NOMO-1 (cell line): ENCODE data around the gene ADAMTS2.

ENCODE experiments used
- DNase-seq, 2 experiments: peaks; one replicate each; lab custom pipeline; 2025; ENCODE audit not compliant: unreplicated experiment in 2 of 2; lab: John Stamatoyannopoulos, UW

ADAMTS2 gene

DNA sequence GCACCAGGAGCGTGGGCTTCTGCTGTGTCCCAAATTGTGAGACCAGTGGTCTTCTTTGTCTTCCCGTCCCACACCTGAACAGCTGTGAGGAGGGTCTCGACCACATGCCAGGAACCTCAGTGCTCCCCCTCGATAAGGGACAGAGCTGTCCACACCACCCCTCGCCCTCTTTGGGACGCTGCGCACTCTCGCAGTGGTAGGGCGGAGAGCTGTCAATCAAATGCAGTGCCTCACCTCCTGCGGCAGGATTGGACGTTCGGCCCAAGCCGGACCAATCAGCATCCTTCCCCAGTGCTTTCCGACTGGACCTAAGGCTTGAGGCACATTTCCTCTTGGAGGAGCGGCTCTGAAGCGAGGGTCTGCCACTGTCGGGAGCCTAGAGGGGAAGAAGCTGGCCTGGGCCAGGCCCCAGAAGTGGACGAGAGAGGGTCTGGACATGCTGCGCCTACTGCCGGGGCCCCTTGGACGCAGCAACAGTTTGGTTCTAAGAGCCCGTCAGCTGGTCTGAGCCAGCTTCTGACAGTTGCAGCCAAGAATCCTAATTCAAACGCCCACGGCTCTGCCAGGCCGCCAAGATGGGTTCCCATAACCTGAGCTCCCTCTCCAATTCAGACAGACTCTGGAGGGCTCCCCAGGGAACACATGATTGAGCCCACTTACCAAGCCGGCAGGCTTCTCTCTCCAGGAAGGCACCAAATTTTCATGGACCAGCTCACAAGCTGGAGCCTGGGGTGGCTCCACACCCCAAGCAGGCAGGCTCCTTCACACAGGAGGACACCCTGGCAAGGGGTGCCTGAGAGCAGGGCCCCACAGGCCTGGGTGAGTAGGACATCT, 28.1 kb upstream of the ADAMTS2 start:
- no peak for DNase-seq

DNA sequence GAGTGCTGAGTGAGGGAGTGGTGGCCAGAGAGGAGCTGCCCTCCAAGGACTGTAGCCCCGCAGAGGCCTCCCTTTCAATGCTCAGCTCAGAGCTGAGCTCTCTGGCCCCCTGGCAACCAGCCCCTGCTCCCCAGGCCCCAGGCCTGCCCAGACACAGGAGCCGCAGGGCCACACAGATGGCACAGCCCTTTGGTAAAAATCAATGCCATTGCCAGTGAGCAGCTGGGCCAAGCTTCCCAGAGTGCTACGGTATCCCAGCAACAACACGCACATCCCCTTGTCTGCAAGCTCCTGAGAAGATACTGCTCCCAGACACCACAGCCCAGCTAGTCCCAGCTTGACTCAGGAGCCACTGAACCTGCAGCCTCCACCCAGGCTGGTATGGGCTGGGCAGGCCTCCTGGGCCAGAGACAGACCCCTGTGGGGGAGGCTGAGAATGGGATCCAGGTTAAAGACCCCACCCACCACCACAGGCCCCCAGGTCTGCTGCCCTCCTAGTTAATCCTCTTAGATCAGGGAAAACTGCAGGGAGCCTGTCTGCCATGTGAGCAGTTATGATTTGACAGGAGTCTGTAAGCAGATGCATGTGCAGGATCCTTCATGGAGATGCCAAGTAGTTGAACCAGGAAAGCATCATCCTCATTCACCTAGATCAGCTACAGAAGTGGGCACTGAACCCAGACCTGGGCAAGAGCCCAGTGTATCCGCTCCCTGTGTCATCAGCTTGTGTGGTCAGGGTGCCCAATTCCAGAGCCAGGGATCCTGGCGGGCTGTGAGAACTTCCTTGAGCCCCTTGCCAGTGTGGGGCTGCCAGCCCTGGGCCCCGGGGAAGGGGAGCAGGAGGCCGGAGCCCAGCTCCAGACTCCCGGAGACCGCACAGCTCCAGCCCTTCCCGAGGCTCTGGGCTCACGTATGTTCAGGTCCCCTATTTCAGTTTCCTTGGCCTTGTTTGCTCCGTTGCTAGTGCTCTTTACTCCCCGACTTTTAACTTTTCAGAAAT, 26.7 kb upstream of the ADAMTS2 start:
- no peak for DNase-seq

DNA sequence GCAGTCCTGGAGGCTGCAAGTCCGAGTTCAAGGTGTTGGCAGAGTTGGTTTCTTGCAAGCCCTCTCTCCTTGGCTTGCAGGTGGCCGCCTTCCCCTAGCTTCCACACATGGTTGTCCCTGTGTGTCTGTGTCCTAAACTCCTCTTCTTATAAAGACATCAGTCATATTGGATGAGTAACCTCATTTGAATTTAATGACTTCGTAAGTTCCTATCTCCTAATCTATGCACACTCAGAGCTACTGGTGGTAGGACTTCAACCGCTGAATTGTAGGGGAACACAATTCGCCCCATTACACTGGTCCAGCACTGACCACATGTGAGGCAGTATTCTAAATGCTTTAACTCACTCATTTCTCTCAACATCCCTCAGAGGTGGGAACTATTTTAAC, 25.9 kb upstream of the ADAMTS2 start:
- DNase-seq: no peak

DNA sequence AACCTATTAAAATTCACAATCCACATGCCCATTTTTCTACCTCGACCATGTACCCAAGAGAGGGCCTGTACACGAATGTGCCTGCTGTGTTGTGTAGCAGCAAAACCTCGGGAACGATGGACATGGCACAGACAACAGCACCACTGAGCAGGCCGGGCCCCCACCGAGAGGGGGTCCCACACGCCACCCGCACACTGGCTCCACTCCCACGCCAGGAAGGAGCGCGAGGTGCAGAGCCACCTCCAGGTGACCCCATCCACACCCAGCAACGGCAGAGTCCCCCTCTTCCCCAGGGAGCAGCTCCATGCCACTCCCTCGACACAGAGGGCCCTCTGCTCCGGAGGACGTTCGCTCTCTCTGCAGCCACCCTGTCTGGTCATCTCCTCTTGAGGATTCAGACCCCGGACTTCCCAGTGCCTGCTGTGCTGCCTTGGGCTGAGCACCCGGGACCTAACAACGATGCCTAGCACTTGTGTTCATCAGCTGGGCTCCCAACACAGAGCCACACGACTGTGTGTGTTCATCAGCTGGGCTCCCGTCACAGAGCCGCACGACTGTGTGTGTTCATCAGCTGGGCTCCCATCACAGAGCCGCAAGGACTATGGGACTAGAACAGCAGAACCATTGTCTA, 25.3 kb upstream of the ADAMTS2 start:
- no peak for DNase-seq

DNA sequence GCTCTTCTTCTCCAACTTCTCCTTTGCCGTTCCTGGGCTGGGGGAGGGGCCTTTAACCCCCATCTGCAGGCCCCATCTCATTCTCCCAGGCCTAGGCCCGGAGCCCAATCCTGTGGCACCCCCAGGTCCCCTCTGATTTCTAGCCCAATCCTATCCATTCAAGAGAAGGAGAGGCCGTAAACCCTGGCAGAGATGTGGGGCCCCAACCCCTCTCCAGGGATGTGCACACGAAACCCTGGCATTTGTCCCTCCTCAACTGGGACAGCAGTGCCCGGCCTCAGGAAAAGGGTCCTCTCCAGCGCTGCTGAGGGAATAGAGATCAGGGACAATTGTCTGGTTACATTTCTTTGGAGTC, 24.2 kb upstream of the ADAMTS2 start:
- no peak for DNase-seq

DNA sequence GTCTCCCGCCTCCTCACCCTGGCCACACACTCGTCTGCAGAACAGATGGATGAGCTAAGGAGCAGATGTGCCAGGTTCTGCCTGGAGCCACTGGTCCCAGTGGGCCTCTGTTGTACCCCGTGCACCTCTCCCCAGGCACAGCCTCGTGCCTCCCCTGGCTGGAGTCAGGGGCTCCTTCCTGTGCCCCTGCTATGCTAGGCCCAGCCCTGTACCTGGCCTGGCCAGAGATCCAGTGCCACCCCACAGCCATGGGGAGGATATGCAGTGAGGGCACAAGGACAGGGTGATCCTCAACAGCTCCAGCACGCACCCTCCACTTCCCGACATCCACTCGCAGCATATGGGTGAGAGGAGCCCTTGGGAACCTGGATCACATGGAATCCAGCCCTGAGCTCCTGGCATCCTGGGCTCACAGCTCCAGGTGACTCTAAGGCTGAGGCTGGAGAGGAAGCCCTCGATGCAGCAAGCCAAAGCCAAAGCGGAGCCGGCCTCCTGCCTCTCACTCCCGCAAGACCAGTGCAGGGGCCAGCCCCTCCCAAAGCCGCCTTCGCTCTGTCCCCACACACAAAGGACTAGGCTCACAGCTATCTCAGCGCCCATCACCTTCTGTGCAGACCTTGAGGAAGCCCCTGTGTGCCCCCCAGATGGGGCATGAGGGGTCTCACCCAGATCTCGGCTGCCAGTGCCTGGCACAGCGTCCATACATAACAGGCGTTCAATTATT, 23.7 kb upstream of the ADAMTS2 start:
- no peak for DNase-seq

DNA sequence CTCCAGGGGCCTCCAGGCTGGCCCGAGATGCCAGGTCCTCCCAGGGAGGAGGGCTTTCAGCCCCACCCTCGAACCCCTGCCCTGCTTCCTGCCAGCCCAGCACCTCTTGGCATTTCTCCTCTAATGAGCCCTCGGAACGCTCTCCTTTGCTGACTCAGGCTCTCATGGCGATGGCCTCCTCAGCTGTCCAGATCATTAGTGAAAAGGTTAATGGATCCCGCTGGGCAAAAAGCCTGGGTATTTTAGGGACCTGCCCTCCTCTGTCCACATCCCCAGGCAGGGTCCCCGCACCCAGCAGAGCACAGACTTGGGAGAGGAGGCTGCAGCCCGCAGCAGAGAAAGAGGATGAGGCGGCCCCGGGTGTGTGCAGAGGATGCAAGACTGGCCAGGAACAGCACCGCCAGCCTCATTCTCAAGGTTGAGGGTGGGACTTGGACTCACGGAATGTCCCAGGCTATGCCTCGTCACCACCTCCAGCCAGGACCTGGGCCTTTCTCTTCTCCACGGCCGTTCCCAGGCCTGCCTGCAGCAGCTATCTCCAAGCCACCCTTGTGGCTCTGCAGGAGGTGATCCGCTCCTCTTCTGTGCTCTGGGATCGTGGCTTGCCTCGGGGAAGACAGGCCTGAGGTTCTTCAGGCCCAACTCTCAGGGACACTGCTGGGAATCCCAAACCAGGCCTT, 23.0 kb upstream of the ADAMTS2 start:
- no peak for DNase-seq

DNA sequence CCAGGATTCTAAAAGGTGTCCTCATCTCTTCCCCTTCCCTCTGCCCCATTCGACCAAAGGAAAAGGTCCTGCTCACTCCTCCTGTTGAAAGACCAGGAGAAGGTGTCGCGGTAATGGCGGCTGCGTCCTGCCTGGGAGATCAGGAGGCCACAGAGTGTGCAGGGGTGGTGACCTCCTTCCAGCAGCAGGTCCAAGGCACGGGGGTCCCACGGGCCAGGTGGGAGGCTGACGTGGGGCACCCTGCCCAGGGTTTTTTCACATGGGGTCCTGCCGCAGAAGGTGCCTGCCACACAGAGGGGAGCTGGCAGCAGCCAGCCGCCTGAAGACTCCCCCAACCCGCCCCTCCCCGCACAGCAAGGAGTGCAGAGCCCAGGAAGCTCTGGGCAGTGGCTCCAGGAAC, 22.2 kb upstream of the ADAMTS2 start:
- DNase-seq: no peak

DNA sequence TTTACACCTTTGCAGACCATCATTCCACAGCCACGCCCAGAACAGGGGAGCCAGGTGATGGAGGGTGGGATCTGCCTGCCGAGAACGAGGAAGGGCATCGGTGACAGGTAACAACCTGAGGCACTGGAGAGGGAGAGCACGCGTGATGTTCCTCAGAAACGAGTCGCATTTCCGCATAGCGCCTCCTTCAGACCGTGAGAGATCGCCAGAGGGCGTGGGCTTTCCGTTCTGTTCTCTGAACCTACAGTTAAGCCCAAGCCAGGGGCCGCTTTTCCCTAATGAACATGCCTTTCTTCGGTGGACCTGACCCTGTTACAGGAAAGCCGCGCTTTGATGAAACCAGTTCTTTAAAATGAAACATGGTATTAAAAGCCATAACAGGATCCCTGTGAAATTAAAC, 17.1 kb upstream of the ADAMTS2 start:
- no peak for DNase-seq

DNA sequence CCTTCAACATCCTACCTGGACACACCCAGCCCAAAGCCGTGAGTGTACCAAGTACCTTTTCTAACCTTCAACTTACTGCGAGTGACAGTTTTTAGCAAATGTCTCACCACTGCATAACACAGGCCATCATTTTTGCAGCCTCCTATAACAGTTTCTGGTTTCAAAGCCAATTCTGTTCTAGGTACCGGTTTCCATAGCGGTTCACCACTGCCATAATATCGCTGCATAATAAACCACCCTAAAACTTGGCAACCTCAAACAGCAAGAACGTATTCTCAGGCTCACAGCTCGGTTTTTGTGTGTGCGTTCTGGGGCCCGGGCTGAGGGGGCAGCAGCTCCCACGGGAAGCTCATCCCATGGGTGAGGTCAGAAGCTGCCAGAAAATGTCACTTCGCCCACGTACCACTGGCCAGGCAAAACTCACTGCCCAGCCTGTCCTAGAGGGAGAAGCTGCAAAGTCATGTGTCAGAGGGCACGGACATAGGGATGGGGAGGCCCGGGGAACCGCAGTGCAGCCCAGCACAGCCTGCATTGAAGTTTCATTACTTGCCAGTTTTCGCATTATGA, 15.9 kb upstream of the ADAMTS2 start:
- DNase-seq: no peak

DNA sequence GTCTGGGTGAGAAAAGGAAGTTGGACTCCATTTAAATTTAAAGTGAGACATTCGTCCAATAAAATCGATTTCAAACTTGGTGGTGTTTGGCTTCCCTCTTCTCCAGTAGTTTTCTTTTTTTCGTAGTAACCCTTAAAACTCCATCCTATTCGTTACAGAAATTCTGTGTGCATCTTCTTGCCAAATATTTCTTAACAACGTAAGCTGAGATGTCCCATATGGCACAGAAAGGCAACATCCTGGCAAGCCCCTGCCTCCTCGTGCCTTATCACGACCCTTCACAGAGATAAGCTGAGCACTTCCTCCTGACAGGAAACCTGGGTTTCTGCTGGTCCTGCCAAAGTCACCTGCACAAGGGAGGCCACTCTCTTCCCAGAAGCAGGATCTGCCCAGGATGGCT, 11.8 kb upstream of the ADAMTS2 start:
- no peak for DNase-seq

DNA sequence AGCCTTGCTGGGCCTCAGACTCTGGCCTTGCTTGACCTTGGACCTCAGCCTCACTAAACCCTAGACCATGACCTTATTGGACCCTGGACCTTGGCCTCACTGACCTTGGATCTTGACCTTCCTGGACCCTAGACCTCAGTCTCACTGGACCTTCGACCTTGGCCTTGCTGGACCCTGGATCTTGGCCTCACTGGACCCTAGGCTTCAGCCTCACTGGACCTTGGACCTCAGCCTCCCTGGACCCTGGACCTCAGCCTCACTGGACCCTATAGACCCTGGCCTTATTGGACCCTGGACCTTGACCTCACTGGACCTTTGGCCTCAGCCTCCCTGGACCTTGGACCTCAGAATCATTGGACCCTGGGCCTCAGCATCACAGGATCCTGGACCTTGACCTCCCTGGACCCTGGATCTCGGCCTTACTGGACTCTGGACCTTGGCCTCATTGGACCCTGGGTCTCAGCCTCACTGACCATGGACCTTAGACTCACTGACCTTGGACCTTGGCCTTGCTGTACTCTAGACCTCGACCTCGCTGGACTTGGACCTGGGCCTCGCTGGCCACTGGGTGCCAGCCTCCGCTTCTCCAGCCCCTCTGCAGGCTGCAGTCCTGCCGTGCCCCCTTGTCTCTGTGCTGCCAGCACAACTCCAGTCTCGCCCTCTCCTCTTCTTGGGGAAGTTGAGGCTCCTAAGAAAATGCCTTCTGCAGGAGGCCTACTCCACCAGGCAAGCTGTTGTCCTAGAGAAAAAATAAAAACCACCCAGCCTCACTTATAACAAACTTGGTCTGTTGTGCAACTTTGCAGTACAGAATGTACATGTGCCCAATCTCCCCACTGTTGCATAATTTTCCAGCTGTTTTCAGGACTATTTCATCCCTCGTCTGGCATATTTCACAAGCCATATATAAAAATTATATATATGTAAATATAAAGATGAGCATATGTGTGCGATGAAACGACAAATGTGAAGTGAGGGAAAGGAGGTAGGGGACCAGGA, 11.0 kb upstream of the ADAMTS2 start:
- DNase-seq: peak in 1 of 2 experiments; percentile 15

DNA sequence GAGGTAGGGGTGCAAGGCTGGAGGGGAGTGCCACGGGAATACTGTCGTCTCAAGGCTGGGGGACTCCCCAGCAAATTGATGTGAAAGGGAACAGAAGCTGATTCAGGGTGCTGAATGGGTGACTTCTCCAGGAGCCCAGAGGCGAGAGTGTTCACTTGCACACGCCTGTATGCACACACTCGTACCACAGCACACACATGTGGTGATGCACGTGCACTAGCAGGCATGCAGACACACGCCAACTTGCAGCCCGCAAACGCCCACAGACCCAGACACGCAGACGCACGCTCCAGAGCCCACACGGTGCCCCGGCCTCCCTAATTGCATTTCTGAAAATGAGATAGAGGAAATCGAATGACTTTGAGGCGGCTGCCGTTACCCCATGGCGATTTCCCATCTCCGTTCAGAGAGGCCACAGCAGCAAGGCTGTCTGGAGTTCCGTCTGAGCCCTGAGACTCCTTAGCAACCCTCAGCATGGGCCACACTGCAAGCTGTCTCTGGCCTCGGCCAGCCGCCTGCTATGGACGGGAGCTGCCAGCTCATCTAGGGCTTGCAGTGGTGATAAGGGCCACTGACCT, 9.1 kb upstream of the ADAMTS2 start:
- no peak for DNase-seq

DNA sequence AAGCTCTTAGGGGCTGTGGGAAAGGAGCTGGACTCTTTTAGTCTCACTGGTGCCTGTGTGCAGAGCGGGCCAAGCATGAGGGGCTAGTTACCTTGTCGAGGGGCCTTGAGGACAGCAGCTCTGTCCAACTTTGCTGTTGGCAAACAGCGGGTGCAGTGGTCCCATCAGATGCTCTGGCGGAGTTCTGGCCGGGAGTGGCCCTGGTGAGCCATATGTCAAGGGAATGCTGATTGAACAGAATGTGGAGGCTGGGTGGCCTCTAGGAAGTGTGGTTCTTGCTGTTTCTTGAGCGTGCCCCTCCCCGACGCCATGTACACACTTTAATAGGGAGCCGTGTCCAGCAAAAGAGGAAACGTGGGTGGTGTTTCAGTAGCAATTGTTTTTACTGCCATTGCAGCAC, 3.6 kb upstream of the ADAMTS2 start:
- no peak for DNase-seq

DNA sequence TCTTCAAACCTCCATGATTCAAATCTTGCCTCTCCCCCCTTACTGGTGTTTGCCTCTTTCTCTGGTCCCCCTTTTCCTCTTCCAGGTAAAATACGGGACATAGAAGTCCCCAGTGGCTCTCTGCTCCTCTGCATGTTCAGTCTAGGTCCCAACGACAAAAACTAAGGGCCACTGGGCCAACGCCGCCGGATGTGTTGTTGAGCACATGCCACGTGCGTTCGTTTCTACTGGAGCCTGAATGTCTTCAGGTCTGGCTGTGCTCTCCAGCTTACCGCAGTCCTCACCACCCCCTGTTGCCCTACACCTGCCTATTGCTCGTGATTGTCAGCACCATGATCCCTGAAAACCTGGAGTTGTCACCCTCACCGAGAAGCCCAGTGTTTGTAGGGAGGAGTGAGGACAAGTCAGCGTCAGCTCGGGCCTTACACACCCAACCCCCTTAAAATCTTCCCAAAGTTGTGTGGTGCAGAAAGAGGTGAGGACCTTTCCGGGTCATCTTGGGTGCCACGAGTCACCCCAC, 2.8 kb upstream of the ADAMTS2 start:
- DNase-seq: no peak

DNA sequence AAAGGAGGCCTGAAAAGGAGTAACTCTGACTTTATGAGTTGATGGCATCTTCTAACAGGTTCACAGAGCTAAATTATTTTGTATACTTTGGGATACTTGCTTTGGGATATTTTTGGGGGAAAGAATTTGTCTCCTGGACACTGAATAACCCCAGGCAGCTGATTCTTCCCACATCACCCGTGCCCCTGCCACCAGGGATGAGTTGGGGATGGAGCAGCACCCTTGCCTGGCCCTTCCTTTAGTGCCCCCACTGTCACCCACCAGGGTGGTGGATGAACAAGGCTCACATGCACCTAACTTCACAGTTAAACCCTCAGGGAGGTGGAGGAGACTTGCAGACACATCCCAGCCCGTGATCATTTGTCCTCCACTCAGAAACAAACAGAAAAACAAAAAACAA, 2.3 kb upstream of the ADAMTS2 start:
- DNase-seq: no peak

DNA sequence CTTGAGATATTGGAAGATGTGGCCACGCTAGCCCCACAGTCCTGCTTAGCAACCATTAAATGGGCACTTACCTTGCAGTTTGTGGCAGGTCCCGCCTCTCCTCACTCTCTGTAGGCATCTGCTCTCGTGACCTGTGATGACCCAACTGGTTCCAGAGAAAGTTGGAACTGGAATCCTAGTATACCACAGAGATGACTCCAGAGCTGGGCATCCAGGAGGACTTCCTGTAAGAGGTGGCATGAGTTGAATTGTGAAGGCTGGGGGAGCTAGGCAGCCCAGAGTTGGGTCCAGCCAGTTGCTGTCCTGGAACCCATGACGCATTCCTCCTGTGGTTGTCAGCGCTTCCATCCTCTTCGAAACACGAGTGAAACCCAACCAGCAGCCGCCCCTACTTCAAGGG, 1.6 kb upstream of the ADAMTS2 start:
- no peak for DNase-seq

DNA sequence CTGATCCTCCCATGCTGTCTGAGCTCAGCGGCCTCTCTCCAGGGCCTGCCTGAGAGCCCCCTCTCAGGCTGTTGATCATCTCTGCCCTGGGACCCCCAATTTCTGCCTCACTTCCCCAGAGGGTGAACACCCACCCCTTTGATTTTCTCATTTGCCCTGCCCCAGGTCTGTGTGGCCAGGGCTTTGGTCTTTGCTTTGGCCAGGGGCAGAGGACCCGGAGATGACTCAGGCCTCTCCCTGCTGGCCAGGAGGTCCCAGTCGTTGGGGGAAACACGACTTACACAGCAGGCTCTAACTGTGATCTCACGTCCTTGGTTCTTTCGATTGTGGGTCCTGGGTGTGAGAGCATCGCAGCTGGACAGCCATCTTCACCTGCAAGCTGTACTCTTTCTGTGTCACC, 1.1 kb upstream of the ADAMTS2 start:
- DNase-seq: no peak
